AML-193 (cell line): ENCODE data around the gene TTLL11.

Experiments used
- DNase-seq, 2 experiments: peaks; one replicate each; lab custom pipeline; 2025; lab: John Stamatoyannopoulos, UW

TTLL11 gene

DNA sequence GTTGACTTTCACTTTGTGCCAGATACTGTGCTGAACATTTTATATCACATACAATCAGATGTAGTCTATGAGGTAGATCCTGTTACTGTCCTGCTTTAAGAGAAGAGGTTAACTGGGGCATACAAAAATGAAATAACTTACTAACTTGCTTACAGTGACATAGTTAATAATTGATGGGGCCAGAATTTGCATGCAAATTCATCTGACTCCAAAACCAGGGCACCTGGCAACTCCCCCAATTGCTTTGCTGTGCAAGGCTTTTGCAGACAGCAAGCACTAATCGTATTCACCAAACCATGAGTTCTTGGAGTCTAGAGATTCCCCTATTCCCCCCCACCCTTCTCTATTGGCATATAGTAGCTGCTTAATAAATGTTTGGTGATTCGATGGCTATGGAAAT, 155.9 kb downstream of the TTLL11 start:
- DNase-seq, result no peak

GRCh38 chr9:121935739-121936138, 157.4 kb downstream of the TTLL11 start:
- no peak for DNase-seq

GRCh38 chr9:121930956-121931355, 162.2 kb downstream of the TTLL11 start:
- no peak for DNase-seq

DNA sequence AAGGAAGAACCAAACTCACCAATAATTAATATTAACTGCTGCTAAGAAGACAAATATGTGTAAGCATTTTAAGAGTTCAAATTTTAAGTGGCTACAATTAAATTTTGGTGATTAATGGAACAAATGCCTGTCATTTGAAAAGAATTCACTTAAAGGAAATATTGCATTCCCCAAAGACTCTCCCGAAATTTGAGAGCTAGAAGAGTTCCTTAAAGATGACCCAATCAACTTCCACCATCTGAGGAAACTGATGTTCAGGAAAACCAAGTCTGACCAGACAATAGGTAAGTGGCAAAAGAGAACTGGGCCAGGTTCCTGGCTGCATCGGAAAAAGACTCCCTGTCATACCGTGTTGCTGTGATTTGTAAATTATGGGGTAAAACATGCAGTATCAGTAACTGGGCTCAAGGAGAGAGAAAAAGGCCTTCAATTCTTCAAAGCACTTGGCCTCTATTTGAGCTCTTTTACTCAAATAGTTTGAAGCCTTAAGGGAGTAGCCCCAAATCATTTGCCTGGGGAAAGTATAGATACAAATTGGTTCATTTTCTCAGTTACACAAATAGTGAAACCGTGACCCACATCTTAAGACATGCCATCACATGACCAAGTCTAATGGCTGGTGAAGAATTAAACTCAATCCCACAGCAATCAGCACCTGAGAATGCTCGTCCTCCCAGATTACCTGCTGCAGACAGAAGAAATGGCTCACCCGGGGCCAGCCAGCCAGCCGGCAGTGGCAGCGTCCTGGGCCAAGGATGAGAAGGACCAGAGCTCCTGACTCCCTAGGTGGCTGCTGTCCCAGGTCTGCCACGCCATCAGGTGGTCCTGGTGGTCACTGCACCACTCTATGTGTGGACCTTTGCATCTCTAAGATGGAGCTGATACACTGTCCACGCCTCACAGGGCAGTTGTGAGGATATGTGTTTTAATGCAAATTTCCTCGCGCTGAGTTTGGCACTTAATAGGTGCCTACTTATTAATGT, 162.9 kb downstream of the TTLL11 start:
- DNase-seq, result no peak

- no peak for DNase-seq
Measured at GRCh38 chr9:121927636-121928035, 165.5 kb downstream of the TTLL11 start.

- no peak for DNase-seq
Measured at GRCh38 chr9:121927081-121927480, 166.0 kb downstream of the TTLL11 start.

- DNase-seq, result no peak
Measured at GRCh38 chr9:121926351-121926801, 166.7 kb downstream of the TTLL11 start.

- no peak for DNase-seq
Measured at GRCh38 chr9:121925935-121926334, 167.2 kb downstream of the TTLL11 start.

DNA sequence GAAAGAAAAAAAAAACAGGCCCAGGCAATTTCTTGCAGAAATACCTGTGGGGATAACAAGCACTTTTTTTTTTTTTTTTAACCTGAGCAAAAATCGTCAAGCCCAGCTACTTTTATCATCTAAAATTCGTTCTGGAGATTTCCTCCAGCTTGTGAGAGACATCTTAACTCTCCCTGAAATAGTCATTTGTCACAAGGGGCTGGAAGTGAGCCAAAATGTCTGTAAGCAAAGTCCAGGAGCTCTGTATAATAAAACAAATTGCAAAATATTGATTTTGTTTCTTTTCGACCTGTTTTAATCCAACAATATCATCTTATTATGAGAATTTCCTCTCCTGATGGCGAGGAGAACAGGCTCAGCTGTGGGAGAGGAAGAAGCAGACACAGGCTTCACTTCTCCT, 168.4 kb downstream of the TTLL11 start:
- no peak for DNase-seq

- no peak for DNase-seq
Measured at GRCh38 chr9:121921444-121921843, 171.7 kb downstream of the TTLL11 start.

GRCh38 chr9:121917375-121918335, 175.5 kb downstream of the TTLL11 start:
- DNase-seq, result no peak

- no peak for DNase-seq
Measured at GRCh38 chr9:121915304-121915625, 177.8 kb downstream of the TTLL11 start.

GRCh38 chr9:121914604-121915303, 178.4 kb downstream of the TTLL11 start:
- DNase-seq, result no peak

DNA sequence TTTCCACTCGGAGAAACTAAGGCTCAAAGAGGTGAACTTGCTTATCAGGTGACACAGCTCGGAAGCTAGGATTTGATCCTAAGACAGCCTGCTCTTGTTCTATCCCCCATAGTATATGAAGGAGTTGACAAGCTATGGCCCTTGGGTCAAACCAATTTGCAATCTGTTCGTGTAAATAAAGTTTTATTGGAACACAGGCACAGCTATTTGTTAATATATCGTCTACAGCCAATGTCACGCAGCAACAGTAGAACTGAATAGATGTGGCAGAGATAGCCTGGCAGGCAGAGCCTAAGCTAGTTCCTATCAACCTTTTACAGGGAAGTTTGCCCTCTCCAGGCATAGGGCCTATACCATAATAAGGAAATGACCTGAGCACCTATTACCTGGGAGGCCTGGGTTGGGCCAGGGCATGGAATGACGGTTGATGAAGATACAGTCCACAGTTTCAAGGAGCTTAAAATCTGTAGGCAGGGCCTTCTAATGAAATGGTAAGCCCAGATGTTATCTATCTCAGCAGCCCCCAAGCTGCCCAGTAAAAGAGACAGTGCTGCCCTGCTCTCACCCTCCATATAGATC, 179.0 kb downstream of the TTLL11 start:
- DNase-seq, result no peak

DNA sequence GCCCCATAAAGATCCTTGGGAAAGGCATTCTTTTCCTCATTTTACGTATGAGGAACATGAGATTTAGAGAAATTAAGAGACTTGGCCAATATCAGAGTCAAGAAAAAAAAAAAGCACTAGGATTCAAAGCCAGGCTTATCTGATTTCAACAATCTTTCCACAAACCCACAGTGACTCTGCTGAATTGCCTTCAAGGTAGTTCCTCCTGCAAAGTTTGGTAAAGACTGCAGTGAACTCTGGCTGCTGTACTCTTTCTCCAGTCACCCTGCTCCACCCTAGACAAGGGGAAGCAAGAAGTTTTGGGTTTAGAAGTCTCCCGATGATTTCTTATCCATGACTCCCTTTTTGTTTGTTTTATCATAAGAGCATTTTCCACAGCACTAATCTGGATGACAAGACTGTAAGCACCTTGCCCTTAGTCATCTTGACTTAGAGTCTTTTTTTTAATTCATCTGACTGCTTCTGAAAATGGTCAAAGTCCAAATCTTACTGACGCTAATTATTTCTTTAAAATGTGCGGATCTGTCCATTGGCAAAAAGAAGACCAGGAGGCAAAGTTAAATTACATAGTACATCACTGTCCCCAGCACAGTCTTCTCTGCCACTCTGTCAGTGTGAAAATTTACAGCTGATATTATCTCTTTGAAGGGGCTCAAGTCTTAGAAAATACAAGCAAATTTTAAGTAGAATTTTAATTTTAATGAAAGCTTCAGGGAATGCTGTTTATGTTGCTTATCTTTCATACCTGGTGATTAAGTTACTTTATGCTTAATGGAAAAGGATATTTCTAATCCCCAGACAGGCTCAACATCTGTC, 180.1 kb downstream of the TTLL11 start:
- peak; percentile 47 to 56 for DNase-seq

DNA sequence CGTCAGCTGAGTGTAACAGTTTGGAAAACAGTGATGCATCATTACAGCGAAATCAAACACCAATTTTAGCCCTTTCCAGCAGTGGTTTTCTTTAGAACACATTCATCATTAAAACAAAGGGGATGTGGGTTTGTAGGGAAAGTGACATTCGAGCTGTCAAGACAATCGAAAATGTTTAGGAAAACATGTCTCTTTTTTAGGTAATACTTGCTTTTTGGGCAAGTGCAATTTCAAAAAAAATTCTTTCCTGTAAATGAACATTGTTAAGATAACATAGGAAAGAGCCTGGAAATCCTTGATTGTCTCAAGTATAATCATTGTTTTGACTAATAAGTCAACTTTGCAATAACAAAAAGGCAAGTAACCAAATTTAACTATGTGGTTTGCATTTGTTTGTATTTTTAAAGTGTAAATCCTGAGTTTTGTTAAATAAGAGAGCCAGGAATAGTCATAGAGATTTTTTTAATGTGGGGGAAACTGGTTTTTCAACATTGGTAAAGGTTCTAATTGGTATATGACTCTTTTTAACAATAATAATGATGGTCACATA, 182.5 kb downstream of the TTLL11 start:
- no peak for DNase-seq

DNA sequence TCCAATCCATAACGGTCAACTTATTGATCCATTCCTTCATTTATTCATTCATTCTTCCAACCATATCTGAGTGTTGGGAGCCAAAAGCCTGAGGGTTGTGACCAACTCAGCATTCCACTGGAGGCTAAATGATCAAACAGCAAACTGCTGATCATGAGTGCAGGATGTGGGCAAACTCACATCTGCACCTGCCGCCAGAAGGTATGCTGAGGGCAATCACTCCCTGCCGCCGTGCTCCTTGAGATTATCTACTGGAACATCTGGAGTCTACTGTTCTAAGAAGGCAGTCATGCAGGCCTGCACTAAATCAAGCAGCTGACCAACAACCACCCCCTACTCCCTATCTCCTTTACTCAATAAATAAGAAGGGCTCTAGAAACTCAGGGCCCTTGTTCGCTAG, 184.0 kb downstream of the TTLL11 start:
- DNase-seq, result no peak

- no peak for DNase-seq
Measured at GRCh38 chr9:121906074-121906870, 186.8 kb downstream of the TTLL11 start.

DNA sequence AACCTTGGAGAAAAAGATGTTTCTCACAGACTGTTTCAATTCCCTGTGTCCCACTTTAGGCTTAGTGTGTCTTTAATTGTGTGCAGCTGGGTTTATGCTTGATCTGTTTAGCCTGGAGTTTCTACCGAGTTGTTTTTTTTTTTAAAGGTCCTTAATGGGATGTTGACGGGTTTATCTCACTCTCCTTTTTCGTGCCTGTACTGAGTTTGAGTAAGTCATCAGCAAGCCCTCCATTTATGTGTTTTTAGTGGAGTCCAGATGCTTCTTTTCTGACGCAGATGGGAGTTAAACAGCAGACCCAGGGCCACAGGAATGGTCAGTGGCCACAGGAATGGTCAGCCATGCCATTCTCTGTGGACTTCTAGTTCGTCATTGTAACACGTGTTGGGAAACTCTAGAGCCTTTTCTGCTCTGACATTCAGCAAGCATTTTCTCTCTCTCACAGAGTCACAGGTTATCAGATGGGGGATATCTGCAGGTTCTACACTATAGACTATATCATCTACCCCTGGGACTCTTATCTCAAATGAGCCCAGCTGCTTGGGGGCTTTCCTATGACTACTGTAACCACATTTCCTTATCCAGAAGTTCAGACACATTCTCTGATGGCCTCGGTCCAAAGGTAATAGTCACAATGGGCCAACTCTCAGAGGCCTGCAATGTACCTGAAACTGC, 190.5 kb downstream of the TTLL11 start:
- DNase-seq, result no peak
